ENCODE measurements around the gene ST14. TPM values are rescaled to one million over a fixed set of nuclear protein-coding genes. Genes with fewer than 3 reads are reported as not detected.

The ST14 gene
- polyA plus RNA-seq, 3 donors = 13.3 to 36.0 (median 23.6) TPM

DNA sequence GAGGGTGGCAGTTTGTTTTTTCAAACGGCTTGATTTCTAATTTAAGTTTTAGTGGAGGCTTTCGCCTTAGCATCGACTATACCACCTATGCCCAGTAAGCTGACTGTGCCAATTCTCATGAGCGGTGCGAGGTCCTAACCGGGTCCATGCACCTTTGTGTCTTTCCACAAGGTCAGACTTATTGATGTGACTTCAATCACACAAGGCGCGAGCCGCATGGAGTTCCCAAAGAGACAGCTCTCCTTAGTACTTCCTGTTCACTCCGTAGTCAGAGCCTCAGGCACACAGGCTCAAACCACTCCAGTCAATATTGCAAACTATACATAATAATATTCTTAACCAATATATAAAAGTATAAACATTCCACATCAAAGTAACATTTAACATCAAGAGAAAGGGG, 18.2 kb downstream of the ST14 start:
- Mint-ChIP-seq H3K36me3 (peaks cover 9 to 17% of the 10 kb centered on the region in 2 donors), H3K27ac (no peak overlapping the region), H3K27me3 (ENCODE audit: low read depth in 3 of 3) (peaks cover 0 to 2% (median 0%) of the 10 kb centered on the region in 3 donors), H3K9me3 (peaks cover 5 to 24% (median 8%) of the 10 kb centered on the region in 7 donors), H3K4me1 (peaks cover 47% of the 10 kb centered on the region), H3K4me3 (no peak overlapping the region)
- no peak for TF ChIP-seq CTCF (IDR thresholded peaks at IDR 0.05)
- Histone ChIP-seq H3K4me3 (replicated peaks in 1 of 3; ENCODE audit: low read depth in 2 of 3, low read length in 3 of 3) (no peak overlapping the region), H3K27me3 (ENCODE audit: control insufficient read depth in 2 of 2, insufficient read depth in 2 of 2, low read length in 2 of 2) (no peaks in the 10 kb centered on the region), H3K27ac (ENCODE audit: low read depth in 1 of 2, low read length in 2 of 2) (no peak overlapping the region), H4K20me1 (ENCODE audit: insufficient read depth, low read length) (peaks cover 30% of the 10 kb centered on the region), H3K9me3 (replicated peaks in 1 of 2; ENCODE audit: control insufficient read depth in 1 of 2, insufficient read depth in 1 of 2, low read length in 2 of 2) (peaks cover 0 to 5% of the 10 kb centered on the region in 2 donors), H3K79me2 (ENCODE audit: insufficient read depth, low read length) (peaks cover 51% of the 10 kb centered on the region), H3K9ac (ENCODE audit: insufficient read depth, low read length, poor library complexity, severe bottlenecking) (no peak overlapping the region), H3K36me3 (replicated peaks in 1 of 2; ENCODE audit: control insufficient read depth in 1 of 2, insufficient read depth in 2 of 2, low read length in 2 of 2) (no peaks in the 10 kb centered on the region), H2AFZ (ENCODE audit: insufficient read depth, low read depth, low read length, poor library complexity, severe bottlenecking) (no peak overlapping the region), H3K4me2 (replicated peaks; ENCODE audit: extremely low read depth, low read length, poor library complexity, severe bottlenecking) (no peak overlapping the region), H3K4me1 (ENCODE audit: control insufficient read depth in 1 of 2, insufficient read depth in 2 of 2, low read length in 2 of 2) (peaks cover 37 to 44% of the 10 kb centered on the region in 2 donors)
- 94% methylated on average over 6 of the region's 10 CpGs for whole genome bisulfite sequencing (ENCODE audit: insufficient coverage)
- DNase-seq = no peak
- intact Hi-C loops (cut with micrococcal nuclease) = no loop called here

DNA sequence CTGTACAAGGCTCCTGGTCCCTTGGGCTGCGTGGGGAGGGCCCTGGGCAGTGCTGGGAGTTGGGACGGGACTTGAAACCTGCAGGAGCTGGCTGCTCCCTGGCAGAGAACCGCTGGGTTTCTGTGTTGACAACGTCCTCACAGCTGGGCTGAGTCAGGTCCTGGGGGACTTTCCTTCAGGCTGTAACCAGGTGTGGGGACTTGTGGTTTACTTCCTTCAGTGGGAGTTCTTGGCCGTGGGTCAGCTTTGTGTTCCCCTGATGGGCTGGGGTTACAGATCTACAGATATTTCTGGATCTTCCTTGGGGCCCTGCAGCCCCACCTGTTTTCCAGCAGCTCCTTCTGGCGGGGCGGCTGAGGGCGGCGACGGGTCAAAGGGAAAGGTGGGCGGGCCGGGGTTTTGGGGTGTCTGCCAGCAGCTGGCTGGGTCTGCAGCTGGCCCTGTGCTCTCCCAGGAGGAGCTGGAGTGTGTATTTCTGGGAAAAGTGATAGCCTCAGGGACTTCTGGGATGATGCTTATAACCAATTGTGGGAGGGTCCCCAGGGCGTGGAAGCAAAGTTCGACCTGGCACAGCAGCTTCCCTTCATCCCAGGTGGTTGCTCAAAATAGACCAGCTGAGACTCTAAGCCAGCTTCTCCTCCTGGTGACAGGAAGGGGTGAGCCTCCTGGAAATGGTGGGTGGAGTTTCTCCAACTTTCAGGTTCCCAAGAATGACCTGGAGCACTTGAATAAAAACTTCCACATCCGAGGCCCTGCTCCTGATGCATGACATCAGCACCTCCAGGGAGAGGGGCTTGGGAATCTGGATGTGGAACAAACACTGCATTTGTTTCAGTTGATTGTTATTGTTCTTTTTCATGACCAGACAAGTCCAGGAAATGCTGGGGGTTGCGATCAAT, 19.1 kb downstream of the ST14 start:
- peaks cover 47% of the 10 kb centered on the region for H3K4me1 Mint-ChIP-seq
- peaks cover 8 to 20% of the 10 kb centered on the region in 2 donors for H3K36me3 Mint-ChIP-seq
- H3K9me3 ChIP-seq (replicated peaks in 1 of 2; ENCODE audit: control insufficient read depth in 1 of 2, insufficient read depth in 1 of 2, low read length in 2 of 2) = peaks cover 0 to 5% of the 10 kb centered on the region in 2 donors
- peaks cover 53% of the 10 kb centered on the region for H3K79me2 ChIP-seq (ENCODE audit: insufficient read depth, low read length)
- H2AFZ ChIP-seq (ENCODE audit: insufficient read depth, low read depth, low read length, poor library complexity, severe bottlenecking) = no peak overlapping the region
- WGBS (ENCODE audit: insufficient coverage) = 90% methylated on average over 14 of the region's 16 CpGs
- no peaks in the 10 kb centered on the region for H3K27me3 ChIP-seq (ENCODE audit: control insufficient read depth in 2 of 2, insufficient read depth in 2 of 2, low read length in 2 of 2)
- H3K9ac ChIP-seq (ENCODE audit: insufficient read depth, low read length, poor library complexity, severe bottlenecking) = peak overlapping the region; percentile 7
- no peak overlapping the region for H3K27ac ChIP-seq (ENCODE audit: low read depth in 1 of 2, low read length in 2 of 2)
- no peak overlapping the region for H3K4me3 ChIP-seq (replicated peaks in 1 of 3; ENCODE audit: low read depth in 2 of 3, low read length in 3 of 3)
- H3K27ac Mint-ChIP-seq = peak overlapping the region in 2 of 7 donors; percentile 30 to 42
- H3K9me3 Mint-ChIP-seq = peaks cover 4 to 21% (median 8%) of the 10 kb centered on the region in 7 donors
- H4K20me1 ChIP-seq (ENCODE audit: insufficient read depth, low read length) = peaks cover 30% of the 10 kb centered on the region
- intact Hi-C loops (cut with micrococcal nuclease) = no loop called here
- H3K4me2 ChIP-seq (replicated peaks; ENCODE audit: extremely low read depth, low read length, poor library complexity, severe bottlenecking) = no peak overlapping the region
- H3K36me3 ChIP-seq (replicated peaks in 1 of 2; ENCODE audit: control insufficient read depth in 1 of 2, insufficient read depth in 2 of 2, low read length in 2 of 2) = no peaks in the 10 kb centered on the region
- no peak overlapping the region for H3K4me3 Mint-ChIP-seq
- peaks cover 37 to 44% of the 10 kb centered on the region in 2 donors for H3K4me1 ChIP-seq (ENCODE audit: control insufficient read depth in 1 of 2, insufficient read depth in 2 of 2, low read length in 2 of 2)
- no peak for TF ChIP-seq CTCF (IDR thresholded peaks at IDR 0.05)
- peaks cover 0 to 2% (median 0%) of the 10 kb centered on the region in 3 donors for H3K27me3 Mint-ChIP-seq (ENCODE audit: low read depth in 3 of 3)
- DNase-seq = no peak

Data from CD14-positive monocyte (primary cell).